GM12892 (cell line): ENCODE results near the gene THOC6.

Experiments
- POLR2A ChIP-seq: IDR thresholded peaks from 2 replicates; pipeline ENCODE4 v1.6.1; 2011; ENCODE audit warnings: low read depth, low read length, control low read depth
- POLR2AphosphoS5 ChIP-seq: IDR thresholded peaks from 2 replicates; pipeline ENCODE4 v1.6.1; 2011; ENCODE audit warnings: low read depth, low read length, control low read depth

- TF ChIP-seq POLR2A (no peak), POLR2AphosphoS5 (no peak)
Measured at GRCh38 chr16:3071655-3072054, 47.8 kb downstream of the THOC6 start.
